Fibroblast of the conjunctiva (primary cell): ENCODE results near the gene SLU7.

Experiments used
- DNase-seq: peaks from one replicate; pipeline ENCODE4 v3.0.0-alpha.2; 2010; ENCODE audit warnings: low read depth

The SLU7 gene

GRCh38 chr5:160367261-160367660 is 51.6 kb downstream of the SLU7 start:
- DNase-seq, result no peak

DNA sequence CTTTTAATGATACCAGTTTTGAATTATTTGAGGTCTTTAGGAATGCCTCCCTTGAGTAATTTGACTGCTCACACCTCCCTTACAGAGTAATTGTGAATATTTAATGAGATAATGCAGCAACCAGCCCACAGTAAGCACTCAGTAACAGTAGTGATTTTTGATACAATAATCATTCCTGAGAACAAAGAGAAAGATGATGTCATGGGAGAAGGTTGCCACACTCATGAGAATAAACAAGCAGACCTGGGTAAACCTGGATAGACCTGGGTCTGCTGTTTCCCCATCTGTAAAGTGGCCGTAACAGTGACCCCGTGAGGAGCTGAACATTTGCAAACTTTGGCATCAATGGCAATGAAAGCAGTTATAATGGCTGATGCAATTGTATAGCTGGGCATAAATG is 52.7 kb downstream of the SLU7 start:
- DNase-seq, result no peak

GRCh38 chr5:160363660-160364395 is 55.1 kb downstream of the SLU7 start:
- no peak for DNase-seq

DNA sequence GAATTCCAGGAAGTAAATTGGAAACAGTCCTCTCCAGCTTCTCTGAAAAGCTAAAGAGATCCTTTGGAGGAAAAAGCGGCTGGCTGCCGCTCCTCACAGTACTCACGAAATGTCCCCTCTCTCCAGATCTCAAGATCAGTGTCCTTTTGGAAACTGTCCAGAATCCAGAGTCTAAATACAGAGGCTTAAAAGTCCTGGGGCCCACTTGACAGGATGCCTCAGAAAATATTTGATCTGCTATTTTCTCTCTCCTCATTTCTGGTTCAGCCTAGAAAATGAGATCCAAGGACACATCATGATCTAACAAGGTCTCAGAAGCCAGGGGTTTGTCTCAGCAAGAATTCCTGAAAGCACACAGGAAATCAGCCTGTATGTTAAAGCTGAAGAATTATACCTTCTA is 55.7 kb downstream of the SLU7 start:
- no peak for DNase-seq

- DNase-seq, result no peak
These were observed 57.2 kb downstream of the SLU7 start for GRCh38 chr5:160361624-160362228.

- no peak for DNase-seq
These were observed 58.6 kb downstream of the SLU7 start for GRCh38 chr5:160360310-160360709.

GRCh38 chr5:160359816-160360215 is 59.1 kb downstream of the SLU7 start:
- no peak for DNase-seq

- DNase-seq, result no peak
These were observed 59.6 kb downstream of the SLU7 start for GRCh38 chr5:160359242-160359641.

- no peak for DNase-seq
These were observed 60.9 kb downstream of the SLU7 start for GRCh38 chr5:160357861-160358411.

- DNase-seq, result no peak
These were observed 61.5 kb downstream of the SLU7 start for GRCh38 chr5:160357394-160357793.

- DNase-seq, result no peak
These were observed 62.1 kb downstream of the SLU7 start for GRCh38 chr5:160356550-160357347.

DNA sequence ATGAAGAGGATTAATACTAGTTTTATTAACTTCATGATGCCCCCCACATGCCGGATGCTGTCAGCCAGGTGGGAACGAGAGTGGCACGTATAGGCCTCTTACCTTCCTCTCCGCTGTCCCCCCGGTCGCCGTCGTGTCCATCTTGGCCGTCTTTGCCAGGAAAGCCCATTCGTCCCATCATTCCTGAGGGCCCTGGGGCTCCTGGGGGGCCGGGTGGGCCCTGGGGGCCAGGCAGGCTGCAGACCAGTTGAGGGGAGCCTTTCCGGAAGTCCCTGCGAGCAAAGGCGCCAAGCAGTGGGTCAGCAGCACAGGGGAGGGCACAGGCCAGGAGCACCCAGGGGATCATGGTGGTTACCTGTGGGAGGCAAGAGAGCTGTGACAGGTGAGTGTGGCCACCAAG is 64.2 kb downstream of the SLU7 start:
- DNase-seq, result no peak

GRCh38 chr5:160353379-160353778 is 65.5 kb downstream of the SLU7 start:
- no peak for DNase-seq

- no peak for DNase-seq
These were observed 66.6 kb downstream of the SLU7 start for GRCh38 chr5:160352308-160352707.
